PC-9 (cell line): ENCODE measurements around the gene LAMC3.

ENCODE experiments used
- CTCF ChIP-seq: fragments of 200-600 bp; sonication (generic); conservative IDR thresholded peaks from 2 replicates; pipeline ENCODE4 v1.6.1; 2017; ENCODE audit warnings: mixed run types, antibody characterized with exemption, mild to moderate bottlenecking, moderate library complexity
- EZH2 ChIP-seq: fragments of 200-600 bp; sonication (generic); IDR thresholded peaks from 2 replicates; pipeline ENCODE4 v1.8.0; 2017; ENCODE audit warnings: antibody characterized with exemption, low read depth

DNA sequence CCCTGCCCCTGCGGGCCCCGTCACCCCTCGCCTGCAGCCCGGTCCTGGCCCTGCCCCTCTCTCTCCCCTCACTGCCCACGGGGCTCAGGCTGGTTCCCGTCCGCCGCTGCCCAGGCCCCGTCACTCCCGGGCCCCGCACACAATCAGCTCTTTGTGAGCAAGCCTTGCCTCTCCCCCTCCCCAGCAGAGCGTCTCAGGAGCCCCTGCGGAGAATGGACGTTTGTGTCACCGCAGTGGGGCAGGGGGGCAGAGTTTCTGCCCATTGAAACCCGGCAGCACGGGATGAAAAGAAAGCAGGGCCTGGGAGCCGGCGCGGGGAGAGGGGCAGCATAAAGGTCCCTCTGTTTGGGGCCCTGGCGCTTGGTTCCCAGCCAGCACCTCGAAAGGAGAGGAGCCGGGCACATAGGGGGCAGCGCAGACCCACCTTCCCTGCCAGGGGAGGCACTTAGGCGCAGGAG lies 102.9 kb downstream of the LAMC3 start:
- TF ChIP-seq CTCF (no peak), EZH2 (no peak)
